Heart left ventricle (tissue), 13 donors: ENCODE results near the gene LAMA1.

Experiments used
- CTCF ChIP-seq, 12 donors: fragments of 200-600 bp; sonication (generic) in 4 of 12; IDR thresholded peaks; one replicate each; pipeline versions ENCODE4 v1.5.0 to v1.8.0; 2018 to 2022; ENCODE audit warnings: antibody characterized with exemption in 12 of 12, mild to moderate bottlenecking in 5 of 12
- POLR2A ChIP-seq, 2 donors: fragments of 450-650 bp; IDR thresholded peaks; one replicate each; pipeline ENCODE4 v1.6.1; 2017; ENCODE audit warnings: antibody characterized with exemption in 2 of 2, mild to moderate bottlenecking in 2 of 2, moderate library complexity in 2 of 2
- donor health status: ischemic (EF 13 %, LVEDD 7.1; RV severe dilation, severe dysfunction).
- donor health status: DM: no; HTN: yes; CAD: no.
- donor health status: DM: no; HTN: no; CAD: no.
- donor health status: ischemic (EF 25% LVEDD 6.9; RV normal size, moderate dysfunction).
- donor health status: ischemic (EF 25% LVEDD 5.7; RV mildly dilated, moderate dysfunction).
- donor health status: ischemic (EF 35%, LVEDD 5.7; RV mildly dilated, moderate dysfunction).
- donor health status: nonischemic (EF 11% LVEDD 7.7; RV severe dilation, severe dysfunction).
- donor health status: DM: yes; HTN: yes; CAD: no.
- donor health status: PGD.
- donor health status: ischemic (EF 29% LVEDD 5.4; RV normal size, mild dysfunction).
- donor health status: nonischemic (EF 23%, LVEDD 6.1; RV moderate dilation, normal function).

- TF ChIP-seq CTCF (IDR thresholded peaks at IDR 0.05) (no peak), POLR2A (IDR thresholded peaks at IDR 0.05) (no peak)
These were observed 38.3 kb upstream of the LAMA1 start for GRCh38 chr18:7155887-7156286.
